ENCODE results near the gene WDR64.

Gene WDR64

DNA sequence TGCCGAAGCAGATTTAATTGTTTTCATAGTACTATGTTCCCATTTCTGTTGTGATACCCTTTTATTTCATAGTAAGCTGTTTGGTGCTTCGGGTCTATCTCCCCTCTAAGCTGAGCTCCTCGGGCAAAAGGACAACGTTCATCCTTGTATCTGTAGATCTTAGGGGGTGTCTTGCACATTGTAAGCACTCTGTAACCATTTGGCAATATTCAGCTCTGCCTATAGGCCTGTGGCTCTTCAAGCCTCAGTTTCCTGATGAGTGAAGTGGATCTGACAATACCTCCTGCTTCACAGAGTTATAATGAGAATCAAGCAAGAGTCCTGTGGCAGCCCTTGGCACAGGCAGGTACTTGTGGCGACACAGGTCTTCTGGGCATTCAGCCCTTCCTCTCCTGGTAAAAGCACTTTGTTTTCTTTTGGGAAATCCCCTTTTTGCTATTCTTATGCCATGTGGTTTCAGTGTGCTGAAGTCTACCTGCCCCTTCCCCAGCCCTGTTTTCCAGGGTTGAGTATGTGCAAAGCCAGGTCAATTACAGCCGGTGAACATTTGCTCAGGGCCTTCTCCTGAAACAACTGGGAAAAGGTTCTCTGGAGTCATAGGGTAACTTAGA is 187.4 kb downstream of the WDR64 start:
- DNase-seq: no peak

DNA sequence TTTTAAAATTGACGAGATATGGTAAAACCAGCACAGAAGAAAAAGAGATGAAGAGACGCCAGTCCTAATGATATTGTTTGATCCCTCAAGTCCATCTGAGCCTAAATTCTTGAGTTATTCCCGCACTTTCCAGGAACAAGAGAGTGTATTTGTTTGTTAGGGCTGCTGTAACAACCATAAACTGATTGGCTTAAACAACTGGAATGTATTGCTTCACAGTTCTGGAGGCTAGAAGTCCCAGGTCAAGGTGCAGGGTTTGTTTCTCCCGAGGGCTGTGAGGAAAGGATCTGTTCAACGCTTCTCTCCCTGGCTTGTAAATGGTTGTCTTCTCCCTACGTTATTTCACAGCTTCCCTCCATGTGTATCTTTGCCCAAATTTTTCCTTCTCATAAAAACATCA is 188.1 kb downstream of the WDR64 start:
- no peak for DNase-seq

DNA sequence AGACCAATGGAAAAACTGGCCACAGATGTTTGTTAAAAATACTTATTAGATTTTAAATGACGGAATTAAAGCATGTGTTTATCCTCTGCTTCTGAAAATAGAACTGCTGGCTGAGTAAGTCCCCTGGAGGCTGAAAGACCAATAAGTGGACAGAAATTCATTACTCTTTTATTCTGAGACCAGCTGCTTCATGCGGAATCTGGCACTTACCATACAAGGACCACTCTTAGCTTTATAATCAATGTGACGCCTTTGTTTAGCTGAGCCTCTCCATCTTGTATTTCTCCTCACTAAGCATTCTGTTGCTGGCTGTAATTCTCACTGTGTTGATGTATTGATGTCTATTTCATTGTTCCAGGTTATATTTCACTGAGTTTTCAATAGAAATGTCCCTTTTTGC is 189.6 kb downstream of the WDR64 start:
- DNase-seq: no peak

DNA sequence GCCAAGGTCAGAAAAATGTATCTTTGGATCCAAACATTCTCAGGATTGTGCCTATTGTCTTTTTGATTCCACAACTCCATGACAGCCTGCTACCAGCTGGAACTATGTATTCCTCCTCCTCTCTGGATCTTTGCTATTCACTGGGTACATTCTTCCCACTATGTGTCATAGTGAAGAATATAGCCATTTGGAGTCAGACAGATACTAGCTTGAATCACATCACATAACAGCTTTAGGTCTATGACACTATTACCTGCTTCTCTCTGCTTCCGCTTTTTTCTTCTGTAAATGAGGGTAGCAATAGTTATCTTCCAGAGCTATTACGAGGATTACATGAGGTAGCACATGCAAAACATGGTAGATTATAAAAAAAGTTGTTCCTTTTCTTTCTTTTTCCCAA is 190.5 kb downstream of the WDR64 start:
- no peak for DNase-seq

DNA sequence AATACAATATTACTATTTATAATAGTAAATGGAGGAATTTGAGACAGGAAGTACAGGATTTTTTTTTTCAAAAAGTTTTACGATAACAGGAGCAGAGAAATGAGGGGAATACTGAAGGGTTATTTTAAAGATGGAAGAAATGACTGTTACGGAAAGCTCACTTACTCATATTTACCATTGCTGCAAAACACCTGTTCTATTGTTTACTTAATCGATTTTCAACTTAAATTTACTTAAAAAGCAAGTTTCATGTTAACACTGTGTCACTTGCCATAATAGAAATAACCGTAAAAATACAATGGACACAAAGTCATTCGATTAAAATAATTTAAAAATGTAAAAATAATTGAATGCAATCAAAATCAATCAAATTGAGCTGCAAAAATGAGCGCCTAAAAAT is 192.5 kb downstream of the WDR64 start:
- no peak for DNase-seq

DNA sequence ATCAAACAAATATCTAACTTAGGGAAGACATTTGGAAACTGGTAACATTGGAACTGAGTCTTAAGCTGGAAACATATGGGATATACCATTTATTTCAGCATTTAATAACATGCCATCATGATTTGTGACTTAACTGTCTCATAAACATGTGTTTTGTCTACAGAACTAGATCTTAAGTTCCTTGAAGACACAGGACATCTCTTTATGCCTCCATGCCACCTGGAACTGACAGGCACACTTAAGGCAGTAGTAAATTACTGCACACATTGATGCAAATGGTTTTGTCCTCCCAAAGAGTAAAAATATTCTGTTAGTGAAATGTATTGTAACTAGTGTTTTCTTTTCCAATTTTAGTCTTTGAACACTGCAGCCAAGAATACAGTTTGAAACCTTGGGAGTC is 194.3 kb downstream of the WDR64 start:
- no peak for DNase-seq

DNA sequence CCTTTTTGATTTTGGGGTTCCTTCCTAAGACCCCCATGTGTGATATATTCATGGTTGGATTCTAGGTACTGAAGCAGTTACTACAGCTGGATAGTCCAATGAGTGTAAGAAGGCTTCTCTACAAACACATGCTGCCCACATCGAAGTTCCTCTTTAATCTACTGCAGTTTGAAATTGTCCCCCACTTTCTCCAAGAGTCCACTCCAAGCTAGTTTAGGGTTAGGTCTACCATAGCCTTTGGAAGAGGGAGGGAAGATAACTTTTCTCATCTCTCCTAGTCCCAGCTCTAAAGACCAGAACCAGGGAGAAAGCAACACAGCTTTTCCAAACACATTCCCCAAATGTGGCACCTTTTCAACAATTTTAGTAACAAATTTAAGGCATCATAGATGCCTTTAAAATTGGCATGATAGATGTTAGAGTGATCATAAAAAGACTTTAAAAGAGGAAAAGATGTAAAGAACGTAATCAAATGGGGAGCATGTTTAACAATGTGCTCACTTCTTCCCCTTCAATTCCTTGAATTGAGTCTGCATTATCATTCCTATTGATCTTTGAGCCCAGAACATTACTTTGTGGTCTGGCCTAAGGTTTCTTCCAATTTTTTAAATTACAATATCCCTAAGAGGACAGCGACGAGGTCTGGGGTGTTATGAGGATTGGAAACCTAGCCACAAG is 194.9 kb downstream of the WDR64 start:
- DNase-seq: no peak

DNA sequence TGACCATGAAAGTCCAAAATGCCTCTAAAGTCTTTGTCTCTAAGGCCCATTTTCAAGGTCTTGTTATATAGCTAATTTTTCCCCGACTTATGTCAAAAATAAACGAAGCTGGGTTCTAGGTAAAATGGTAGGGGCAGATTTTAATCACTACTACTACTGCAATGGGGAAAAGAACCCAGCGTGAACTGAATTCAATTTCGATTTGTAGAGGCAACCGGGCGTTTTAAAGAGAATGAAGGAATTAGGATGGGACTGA is 195.4 kb downstream of the WDR64 start:
- DNase-seq: no peak

DNA sequence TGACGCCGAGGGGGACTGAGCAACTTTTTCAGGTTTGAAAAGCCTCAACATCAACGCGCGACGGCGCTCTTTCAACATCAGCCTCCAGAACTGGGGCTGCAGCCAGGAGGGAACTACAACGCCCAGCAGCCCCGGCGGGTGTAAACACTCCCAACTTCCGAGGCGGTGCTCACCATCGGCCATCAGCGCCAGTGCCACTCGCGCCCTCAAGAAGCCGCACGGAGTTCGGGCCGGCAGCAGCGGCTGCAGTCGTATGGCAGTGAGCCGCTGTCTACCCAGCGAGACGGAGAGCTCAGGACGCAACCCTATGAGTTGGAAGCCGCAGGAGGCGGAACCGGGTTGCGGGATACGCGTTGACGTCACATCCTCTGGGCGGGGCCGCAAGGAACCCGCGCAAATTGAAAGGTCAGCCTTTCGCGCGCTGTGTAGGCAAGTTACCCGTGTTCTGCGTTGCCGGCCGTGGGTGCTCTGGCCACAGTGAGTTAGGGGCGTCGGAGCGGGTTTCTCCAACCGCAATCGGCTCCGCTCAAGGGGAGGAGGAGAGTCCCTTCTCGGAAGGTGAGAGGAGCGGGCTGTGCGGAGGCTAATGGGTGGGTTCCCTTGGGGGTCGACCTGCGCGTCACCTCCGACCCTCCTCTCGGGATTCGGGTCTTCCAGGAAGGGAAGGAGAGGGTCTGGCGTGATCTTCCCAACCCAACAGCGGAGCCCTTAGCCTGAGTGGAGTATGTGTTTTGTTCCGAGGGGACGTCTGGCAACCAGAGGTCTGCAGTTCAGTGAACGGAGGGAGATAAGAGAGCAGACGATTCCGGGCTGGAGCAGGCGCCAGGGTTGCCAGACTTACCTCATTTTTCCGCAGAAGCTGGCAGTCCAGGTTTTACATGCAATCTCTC is 196.0 kb downstream of the WDR64 start, which contains the start of gene EXO1:
EXO1 (plus strand) TSS at position 409 of the 890 bp plus-strand sequence. CDS start 2,222 bp downstream, outside the sequence.
- DNase-seq: peak; percentile 99

DNA sequence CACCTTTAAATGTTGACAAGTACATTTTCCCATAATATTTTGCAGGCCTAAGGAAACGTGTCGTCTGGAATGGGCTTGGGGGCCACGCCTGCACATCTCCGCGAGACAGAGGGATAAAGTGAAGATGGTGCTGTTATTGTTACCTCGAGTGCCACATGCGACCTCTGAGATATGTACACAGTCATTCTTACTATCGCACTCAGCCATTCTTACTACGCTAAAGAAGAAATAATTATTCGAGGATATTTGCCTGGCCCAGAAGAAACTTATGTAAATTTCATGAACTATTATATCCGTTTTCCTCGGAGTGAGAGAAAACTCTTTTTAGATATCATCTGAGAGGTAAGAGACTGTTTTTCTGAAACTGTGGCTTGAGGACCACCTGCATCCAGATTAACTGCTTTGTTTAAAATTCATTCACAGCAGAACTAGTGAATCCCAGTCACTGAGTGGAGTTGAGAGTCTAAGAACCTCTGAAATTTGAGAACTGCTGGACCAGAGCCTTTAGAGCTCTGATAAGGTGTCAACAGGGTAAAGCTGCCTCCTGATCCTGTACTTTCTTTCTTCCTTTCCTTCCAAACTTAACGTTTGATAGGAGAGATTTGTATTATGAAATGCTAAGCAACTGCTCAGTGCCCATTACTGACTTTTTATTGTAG is 196.7 kb downstream of the WDR64 start:
- no peak for DNase-seq

DNA sequence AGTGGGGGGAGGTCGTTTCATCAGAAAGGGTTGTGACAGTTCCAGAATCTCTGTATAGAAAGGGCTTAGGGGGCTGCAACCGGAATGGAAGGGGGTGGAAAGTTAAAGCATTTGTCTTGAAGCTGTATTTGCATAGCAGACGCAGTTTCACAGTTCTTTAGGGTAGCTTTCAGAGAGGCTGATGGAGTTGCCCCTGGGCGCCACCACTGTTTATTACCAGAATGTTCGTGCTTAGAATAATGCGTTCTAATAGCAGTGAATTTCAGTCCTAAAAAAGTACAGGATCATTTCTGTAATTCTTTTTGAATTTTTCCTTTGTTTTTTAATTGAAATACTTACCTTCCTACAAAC is 197.2 kb downstream of the WDR64 start:
- DNase-seq: no peak
